AG09319 (cell line): ENCODE measurements around the gene CFAP157.
A peak's percentile ranks its signal among the peaks of the same experiment; 100 is the strongest.

Source experiments
- DNase-seq: peaks from one replicate; pipeline ENCODE4 v3.0.0-alpha.2; 2010; ENCODE audit warnings: low read depth; ENCODE audit errors: extremely low read depth
- TF ChIP-seq, protein P1 (sequence below): IDR thresholded peaks from 2 replicates; pipeline ENCODE4 v1.5.1; 2011; ENCODE audit warnings: low read depth, mild to moderate bottlenecking, inconsistent platforms, low read length, moderate library complexity

Gene CFAP157

DNA sequence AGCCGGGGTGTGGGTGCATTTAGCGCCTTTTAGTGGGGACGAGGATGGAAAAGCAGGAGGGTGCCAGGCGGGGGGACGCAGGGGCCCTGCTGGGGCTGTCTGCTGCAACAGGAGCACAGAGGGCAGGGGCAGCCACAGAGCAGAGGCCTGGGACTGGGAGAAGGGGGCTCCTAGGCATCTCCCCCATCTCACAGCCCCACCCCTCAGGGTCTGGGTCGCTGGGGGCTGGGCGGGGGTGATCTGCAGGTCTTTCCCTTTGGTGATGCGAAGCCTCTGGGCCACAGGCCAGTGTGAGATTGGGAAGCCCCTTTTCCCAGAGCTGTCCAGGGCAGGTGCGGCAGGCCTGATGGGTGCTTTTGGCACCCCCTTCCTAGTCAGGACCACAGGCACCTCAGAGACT lies 23.5 kb downstream of the CFAP157 start:
- DNase-seq = no peak
- TF ChIP-seq, protein P1, sequence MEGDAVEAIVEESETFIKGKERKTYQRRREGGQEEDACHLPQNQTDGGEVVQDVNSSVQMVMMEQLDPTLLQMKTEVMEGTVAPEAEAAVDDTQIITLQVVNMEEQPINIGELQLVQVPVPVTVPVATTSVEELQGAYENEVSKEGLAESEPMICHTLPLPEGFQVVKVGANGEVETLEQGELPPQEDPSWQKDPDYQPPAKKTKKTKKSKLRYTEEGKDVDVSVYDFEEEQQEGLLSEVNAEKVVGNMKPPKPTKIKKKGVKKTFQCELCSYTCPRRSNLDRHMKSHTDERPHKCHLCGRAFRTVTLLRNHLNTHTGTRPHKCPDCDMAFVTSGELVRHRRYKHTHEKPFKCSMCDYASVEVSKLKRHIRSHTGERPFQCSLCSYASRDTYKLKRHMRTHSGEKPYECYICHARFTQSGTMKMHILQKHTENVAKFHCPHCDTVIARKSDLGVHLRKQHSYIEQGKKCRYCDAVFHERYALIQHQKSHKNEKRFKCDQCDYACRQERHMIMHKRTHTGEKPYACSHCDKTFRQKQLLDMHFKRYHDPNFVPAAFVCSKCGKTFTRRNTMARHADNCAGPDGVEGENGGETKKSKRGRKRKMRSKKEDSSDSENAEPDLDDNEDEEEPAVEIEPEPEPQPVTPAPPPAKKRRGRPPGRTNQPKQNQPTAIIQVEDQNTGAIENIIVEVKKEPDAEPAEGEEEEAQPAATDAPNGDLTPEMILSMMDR = no peak

DNA sequence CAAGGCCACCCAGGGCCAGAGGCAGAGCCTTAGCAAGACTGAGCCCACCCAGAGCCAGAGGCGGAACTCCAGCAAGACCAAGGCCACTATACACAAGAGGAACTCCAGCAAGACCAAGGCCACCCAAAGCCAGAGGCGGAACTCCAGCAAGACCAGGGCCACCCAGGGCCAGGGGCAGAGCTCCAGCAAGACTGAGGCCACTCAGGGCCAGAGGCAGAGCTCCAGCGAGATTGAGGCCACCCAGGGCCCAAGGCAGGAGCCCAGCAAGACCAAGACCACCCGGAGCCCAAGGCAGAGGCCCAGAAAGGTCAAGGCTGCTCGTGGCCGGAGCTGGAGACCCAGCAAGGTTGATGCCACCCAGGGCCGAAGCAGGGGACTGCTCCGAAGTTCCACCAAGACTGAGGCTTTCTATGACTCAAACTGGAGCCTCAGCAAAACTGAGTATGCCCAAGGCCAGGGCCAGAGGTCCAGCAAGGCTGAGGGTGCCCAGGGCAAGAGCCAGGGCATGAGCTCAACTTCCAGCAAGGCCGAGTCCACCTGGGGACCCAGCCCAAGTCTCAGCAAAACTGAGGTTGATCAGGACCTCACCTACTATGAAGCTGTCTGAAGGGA lies 24.1 kb downstream of the CFAP157 start:
- DNase-seq = no peak
- TF ChIP-seq, protein P1 = no peak

DNA sequence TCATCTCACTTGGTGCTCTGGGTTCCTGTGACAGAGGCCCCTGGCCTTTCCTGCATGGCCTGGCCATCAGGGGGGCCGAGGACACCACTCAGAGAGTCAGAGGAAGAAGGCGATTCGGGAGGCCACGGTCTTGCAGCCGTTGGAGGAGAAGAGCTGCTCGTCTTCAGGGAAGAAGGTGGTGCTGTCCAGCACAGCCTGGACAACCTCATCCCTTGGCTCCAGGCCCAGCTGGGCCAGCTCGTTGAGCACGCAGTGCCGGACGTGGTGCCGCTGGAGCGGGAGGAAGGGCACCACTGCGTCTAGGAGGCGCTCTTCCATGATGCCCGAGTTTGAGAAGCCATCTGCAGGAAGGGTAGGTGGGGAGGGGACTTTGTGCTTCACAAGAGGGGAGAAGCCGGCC lies 25.1 kb downstream of the CFAP157 start:
- DNase-seq = no peak
- TF ChIP-seq, protein P1 = no peak

DNA sequence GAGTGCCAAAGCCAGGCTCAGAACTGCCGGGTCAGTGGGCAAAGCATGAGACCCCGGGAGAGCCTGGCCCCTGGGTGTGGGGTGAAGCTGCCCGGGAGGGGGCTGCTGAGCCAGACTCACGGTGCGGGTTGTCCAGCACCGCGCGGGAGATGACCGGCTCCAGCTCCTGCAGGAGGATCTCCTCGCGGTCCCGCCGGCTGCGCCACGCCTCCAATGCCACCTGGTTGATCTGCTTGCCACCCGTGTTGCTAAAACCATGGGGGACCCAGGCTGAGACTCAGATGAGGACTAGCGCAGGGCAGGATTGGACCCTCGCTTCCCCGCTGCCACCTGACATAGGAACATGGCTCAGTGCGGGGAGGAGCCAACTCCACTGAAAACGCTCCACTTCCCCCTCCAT lies 25.7 kb downstream of the CFAP157 start:
- no peak for DNase-seq
- TF ChIP-seq, protein P1 = no peak

DNA sequence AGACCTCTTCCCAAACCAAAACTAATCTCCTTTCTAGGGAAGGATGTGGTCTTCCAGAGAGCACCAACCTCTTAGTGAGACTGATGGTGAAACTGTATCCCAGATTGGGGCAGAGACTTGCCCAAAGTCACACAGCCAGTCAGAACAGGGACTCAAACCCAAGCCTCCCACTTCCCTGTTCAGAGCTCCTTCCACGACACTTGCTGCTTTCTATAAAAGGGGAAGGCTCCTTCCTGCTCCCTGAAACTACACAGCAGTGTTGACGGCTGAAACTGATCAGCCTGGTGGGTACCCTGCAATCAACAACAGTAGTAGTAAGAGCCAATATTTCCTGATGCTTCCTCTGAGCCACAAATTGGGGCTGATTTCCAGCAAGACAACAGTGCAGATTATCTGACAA lies 26.8 kb downstream of the CFAP157 start:
- TF ChIP-seq, protein P1 = no peak
- DNase-seq = no peak

DNA sequence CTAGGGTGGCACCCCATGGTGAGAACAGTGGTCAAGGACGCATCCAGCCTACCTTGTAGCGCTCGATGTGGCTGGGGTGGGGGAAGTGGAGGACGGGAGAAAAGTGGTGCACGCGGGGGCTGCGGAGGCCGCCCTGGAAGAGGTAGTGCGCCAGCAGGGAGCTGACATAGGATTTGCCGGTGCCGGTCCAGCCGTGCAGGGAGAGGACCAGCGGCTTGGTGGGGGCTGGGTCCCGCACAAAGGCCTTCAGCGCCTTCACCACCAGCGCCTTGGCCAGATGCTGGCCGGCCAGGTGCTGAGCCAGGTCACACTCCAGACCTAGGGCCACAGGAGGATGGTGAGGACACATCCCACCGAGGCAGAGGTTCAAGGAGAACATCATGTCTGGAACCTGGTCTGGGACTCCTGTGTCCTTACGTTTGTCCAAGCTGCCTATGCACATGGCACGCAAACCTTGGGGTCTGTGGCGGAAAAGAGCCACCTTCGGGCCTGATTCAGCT lies 27.5 kb downstream of the CFAP157 start:
- DNase-seq = no peak
- TF ChIP-seq, protein P1 = no peak

DNA sequence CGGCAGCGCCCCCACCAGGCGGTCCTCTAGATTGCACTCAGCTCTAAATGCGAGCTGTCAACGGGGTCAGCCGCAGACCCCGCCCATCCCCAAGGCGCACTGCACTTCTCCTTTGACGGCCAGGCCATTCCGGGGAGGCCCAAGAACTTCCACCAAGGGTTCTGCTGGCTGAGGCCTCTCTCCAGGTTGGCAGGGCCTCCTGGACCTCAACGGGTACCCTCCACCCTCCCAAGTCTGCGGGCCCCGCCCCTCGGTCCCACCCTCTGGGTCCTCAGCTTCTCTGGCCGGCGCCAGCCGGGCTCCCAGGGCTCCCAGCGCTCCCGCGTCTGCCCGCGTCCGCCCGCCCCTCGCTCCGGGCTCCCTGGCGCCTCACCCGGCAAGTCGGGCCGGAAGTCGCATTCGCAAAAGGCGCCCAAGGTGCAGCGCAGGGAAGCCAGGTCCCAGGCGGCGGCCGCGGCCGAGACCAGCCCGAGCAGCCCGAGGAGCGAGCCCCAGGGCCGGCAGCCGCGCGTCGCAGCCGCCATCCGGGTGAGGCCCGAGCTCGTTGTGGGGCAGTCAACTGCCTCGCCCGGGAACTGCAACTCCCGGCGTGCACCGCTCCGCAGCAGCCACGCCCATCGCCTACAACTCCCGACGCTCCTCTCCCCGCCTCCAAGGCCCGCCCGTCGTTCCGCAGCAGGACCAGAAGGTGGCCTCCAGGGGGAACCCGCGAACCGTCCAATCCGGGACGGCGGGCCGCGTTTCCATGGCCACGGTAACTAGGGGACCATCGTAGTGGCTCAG lies 28.1 kb downstream of the CFAP157 start, which contains the start of gene TOR2A:
Gene TOR2A, minus strand, starts transcription at position 548 of the 783 bp plus-strand sequence. Its CDS starts 24 bp downstream, at position 524.
- TF ChIP-seq, protein P1 = peak; percentile 94
- peak; percentile 92 for DNase-seq
